SK-MEL-5 (cell line): ENCODE results near the gene SLC35F3. TPM values are rescaled to one million over a fixed set of nuclear protein-coding genes. Genes with fewer than 3 reads are reported as not detected.
"Not testable (repeated sequence)": the region's sequence is repeated elsewhere in the genome, so short reads cannot be mapped to it uniquely, and the experiment has no call there.

Experiments
- DNase-seq: peaks from one replicate; pipeline ENCODE4 v3.0.0-alpha.2; 2016; ENCODE audit warnings: low read depth, low spot score
- in situ Hi-C: cut with HindIII; loops from 2 replicates; pipeline ENCODE4 v1.10.0; 2016; ENCODE audit warnings: low sequenced_read_pairs, high pct_unique_total_duplicates, low pct_unique_long_range_greater_than_20kb
- total RNA-seq: library from RNA; depleted of rRNA; stranded (reverse); fragments of >200 nt; shearing (Covaris generic); gene quantifications from 2 replicates; pipeline ENCODE4 v1.2.3, GENCODE V29; 2014

The SLC35F3 gene
- total RNA-seq, 1 experiment from 2014 or later: 0.03 TPM

- in situ Hi-C loops: no loop called here
- DNase-seq: no peak
Observed at GRCh38 chr1:234175363-234175762, 270.9 kb downstream of the SLC35F3 start.

- DNase-seq: no peak
- in situ Hi-C loops: no loop called here
Observed at GRCh38 chr1:234176000-234176399, 271.5 kb downstream of the SLC35F3 start.

- in situ Hi-C loops, DNase-seq: not testable (repeated sequence)
Observed at GRCh38 chr1:234176847-234177246, 272.4 kb downstream of the SLC35F3 start.

- DNase-seq: no peak
- in situ Hi-C loops: no loop called here
Observed at GRCh38 chr1:234185438-234185837, 281.0 kb downstream of the SLC35F3 start.

GRCh38 chr1:234186037-234186688, 281.7 kb downstream of the SLC35F3 start:
- DNase-seq: no peak
- in situ Hi-C loops: no loop called here

GRCh38 chr1:234188454-234188792, 283.9 kb downstream of the SLC35F3 start:
- peak; percentile 59 for DNase-seq
- in situ Hi-C loops: no loop called here

- in situ Hi-C loops: no loop called here
- no peak for DNase-seq
Observed at GRCh38 chr1:234197839-234198238, 293.4 kb downstream of the SLC35F3 start.

GRCh38 chr1:234199476-234200127, 295.1 kb downstream of the SLC35F3 start:
- no peak for DNase-seq
- in situ Hi-C loops: no loop called here

- in situ Hi-C loops: no loop called here
- DNase-seq: no peak
Observed at GRCh38 chr1:234200566-234200965, 296.1 kb downstream of the SLC35F3 start.

- in situ Hi-C loops: no loop called here
- DNase-seq: no peak
Observed at GRCh38 chr1:234201600-234201999, 297.1 kb downstream of the SLC35F3 start.

- in situ Hi-C loops: no loop called here
- no peak for DNase-seq
Observed at GRCh38 chr1:234205966-234206365, 301.5 kb downstream of the SLC35F3 start.

GRCh38 chr1:234206651-234207284, 302.3 kb downstream of the SLC35F3 start:
- in situ Hi-C loops: no loop called here
- peak; percentile 48 for DNase-seq

- in situ Hi-C loops: no loop called here
Observed at GRCh38 chr1:234208351-234208750, 303.9 kb downstream of the SLC35F3 start.

GRCh38 chr1:234208791-234209190, 304.3 kb downstream of the SLC35F3 start:
- in situ Hi-C loops: no loop called here
- DNase-seq: no peak

More at GRCh38 chr1:234208351-234208750, 303.9 kb downstream of the SLC35F3 start:
- no peak for DNase-seq

- DNase-seq, in situ Hi-C loops: not testable (repeated sequence)
Observed at GRCh38 chr1:234210429-234210828, 306.0 kb downstream of the SLC35F3 start.

GRCh38 chr1:234211855-234212254, 307.4 kb downstream of the SLC35F3 start:
- in situ Hi-C loops, DNase-seq: not testable (repeated sequence)

GRCh38 chr1:234212764-234213657, 308.5 kb downstream of the SLC35F3 start:
- in situ Hi-C loops: no loop called here
- DNase-seq: peak; percentile 71

- no peak for DNase-seq
- in situ Hi-C loops: no loop called here
Observed at GRCh38 chr1:234213658-234214128, 309.2 kb downstream of the SLC35F3 start.
